PC-9 (cell line): ENCODE measurements around the gene RNF223. TPM values are rescaled to one million over a fixed set of nuclear protein-coding genes. Genes with fewer than 3 reads are reported as not detected.

ENCODE experiments used
- BruUV-seq: library from RNA; stranded (reverse); fragments of 400-500 nt; replicated peaks from 2 replicates; lab custom pipeline; 2021; lab: Mats Ljungman, UMichigan
- CTCF ChIA-PET: fragments of 300-600 bp; sonication (Branson Sonifier 250); formaldehyde crosslinking; loops from one replicate; lab custom pipeline; 2022; ENCODE audit warnings: antibody characterized with exemption; lab: Charles Lee
- POLR2A ChIA-PET: fragments of 300-600 bp; sonication (Branson Sonifier 250); formaldehyde crosslinking; loops from one replicate; lab custom pipeline; 2022; ENCODE audit warnings: antibody characterized with exemption; ENCODE audit not compliant: unreplicated experiment; lab: Charles Lee
- DNase-seq, 2 experiments: peaks; one replicate each; pipeline versions ENCODE4 v3.0.0 to v3.0.0-alpha.2; 2015 to 2022; ENCODE audit warnings: mixed read lengths in 1 of 2
- H2AFZ ChIP-seq: fragments of 200-600 bp; sonication (generic); 2 replicates; pipeline ENCODE4 v1.8.1; 2017; ENCODE audit warnings: antibody characterized with exemption
- H3F3A ChIP-seq: fragments of 200-600 bp; sonication (generic); 2 replicates; pipeline ENCODE4 v1.8.1; 2017; ENCODE audit warnings: antibody characterized with exemption, mild to moderate bottlenecking, low read depth; ENCODE audit not compliant: insufficient read depth
- H3K27ac ChIP-seq: fragments of 200-600 bp; sonication (generic); 2 replicates; pipeline ENCODE4 v1.6.1; 2016; ENCODE audit warnings: mixed run types
- H3K27me3 ChIP-seq: fragments of 200-600 bp; sonication (generic); 2 replicates; pipeline ENCODE4 v1.6.1; 2016; ENCODE audit warnings: low read depth, mixed run types; ENCODE audit not compliant: insufficient read depth
- H3K36me3 ChIP-seq: fragments of 200-600 bp; sonication (generic); 2 replicates; pipeline ENCODE4 v1.6.1; 2016; ENCODE audit warnings: low read depth, mixed run types
- H3K4me1 ChIP-seq: fragments of 200-600 bp; sonication (generic); replicated peaks from 2 replicates; pipeline ENCODE4 v1.6.1; 2016; ENCODE audit warnings: mixed run types; ENCODE audit not compliant: insufficient read depth
- H3K4me2 ChIP-seq: fragments of 200-600 bp; sonication (generic); 2 replicates; pipeline ENCODE4 v1.6.1; 2017; ENCODE audit warnings: mixed run types
- H3K4me3 ChIP-seq: fragments of 200-600 bp; sonication (generic); 2 replicates; pipeline ENCODE4 v1.6.1; 2016; ENCODE audit warnings: mixed run types
- H3K79me2 ChIP-seq: fragments of 200-600 bp; sonication (generic); 2 replicates; pipeline ENCODE4 v1.6.1; 2017; ENCODE audit warnings: low read depth, mixed run types
- H3K9me2 ChIP-seq: fragments of 200-600 bp; sonication (generic); 2 replicates; pipeline ENCODE4 v1.8.1; 2017; ENCODE audit warnings: mild to moderate bottlenecking; ENCODE audit not compliant: insufficient read depth
- H3K9me3 ChIP-seq: fragments of 200-600 bp; sonication (generic); 2 replicates; pipeline ENCODE4 v1.8.1; 2016; ENCODE audit warnings: low read depth; ENCODE audit not compliant: insufficient read depth
- H4K20me1 ChIP-seq: fragments of 200-600 bp; sonication (generic); 2 replicates; pipeline ENCODE4 v1.8.1; 2017; ENCODE audit not compliant: insufficient read depth
- EZH2 ChIP-seq: fragments of 200-600 bp; sonication (generic); IDR thresholded peaks from 2 replicates; pipeline ENCODE4 v1.8.0; 2017; ENCODE audit warnings: antibody characterized with exemption, low read depth
- intact Hi-C: fragments of 100-400 bp; cut with micrococcal nuclease; formaldehyde crosslinking; loops from one replicate; pipeline ENCODE4 v1.10.0; 2022; ENCODE audit not compliant: unreplicated experiment
- total RNA-seq: library from RNA; stranded (reverse); gene quantifications from 2 replicates; pipeline ENCODE4 v1.2.3, GENCODE V29; 2021
- TF ChIP-seq, protein P1 (sequence below): fragments of 200-600 bp; sonication (generic); conservative IDR thresholded peaks from 2 replicates; pipeline ENCODE4 v1.6.1; 2017; ENCODE audit warnings: mixed run types, antibody characterized with exemption, mild to moderate bottlenecking, moderate library complexity

RNF223 gene
- total RNA-seq, 1 experiment from 2014 or later, result 3.6 TPM

GRCh38 chr1:1088801-1089680 lies 14.9 kb upstream of the RNF223 start:
- no TSS peak for BruUV-seq
- H4K20me1 ChIP-seq, result no peaks in the 10 kb centered on the region
- H3K4me1 ChIP-seq, result no peaks in the 10 kb centered on the region
- CTCF ChIA-PET, result no interaction called here
- H3K4me3 ChIP-seq, result no peak overlapping the region
- H2AFZ ChIP-seq, result no peak overlapping the region
- no peaks in the 10 kb centered on the region for H3K9me2 ChIP-seq
- H3K27me3 ChIP-seq, result no peaks in the 10 kb centered on the region
- intact Hi-C loops, result no loop called here
- POLR2A ChIA-PET, result no interaction called here
- peaks cover 10% of the 10 kb centered on the region; the same call in 1 of the 2 replicates for H3F3A ChIP-seq
- H3K4me2 ChIP-seq, result no peak overlapping the region
- TF ChIP-seq, protein P1, sequence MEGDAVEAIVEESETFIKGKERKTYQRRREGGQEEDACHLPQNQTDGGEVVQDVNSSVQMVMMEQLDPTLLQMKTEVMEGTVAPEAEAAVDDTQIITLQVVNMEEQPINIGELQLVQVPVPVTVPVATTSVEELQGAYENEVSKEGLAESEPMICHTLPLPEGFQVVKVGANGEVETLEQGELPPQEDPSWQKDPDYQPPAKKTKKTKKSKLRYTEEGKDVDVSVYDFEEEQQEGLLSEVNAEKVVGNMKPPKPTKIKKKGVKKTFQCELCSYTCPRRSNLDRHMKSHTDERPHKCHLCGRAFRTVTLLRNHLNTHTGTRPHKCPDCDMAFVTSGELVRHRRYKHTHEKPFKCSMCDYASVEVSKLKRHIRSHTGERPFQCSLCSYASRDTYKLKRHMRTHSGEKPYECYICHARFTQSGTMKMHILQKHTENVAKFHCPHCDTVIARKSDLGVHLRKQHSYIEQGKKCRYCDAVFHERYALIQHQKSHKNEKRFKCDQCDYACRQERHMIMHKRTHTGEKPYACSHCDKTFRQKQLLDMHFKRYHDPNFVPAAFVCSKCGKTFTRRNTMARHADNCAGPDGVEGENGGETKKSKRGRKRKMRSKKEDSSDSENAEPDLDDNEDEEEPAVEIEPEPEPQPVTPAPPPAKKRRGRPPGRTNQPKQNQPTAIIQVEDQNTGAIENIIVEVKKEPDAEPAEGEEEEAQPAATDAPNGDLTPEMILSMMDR, result no peak
- no peak for TF ChIP-seq EZH2
- no peaks in the 10 kb centered on the region for H3K36me3 ChIP-seq
- no peaks in the 10 kb centered on the region for H3K9me3 ChIP-seq
- no peak for DNase-seq
- no peaks in the 10 kb centered on the region for H3K79me2 ChIP-seq
- H3K27ac ChIP-seq, result no peak overlapping the region

DNA sequence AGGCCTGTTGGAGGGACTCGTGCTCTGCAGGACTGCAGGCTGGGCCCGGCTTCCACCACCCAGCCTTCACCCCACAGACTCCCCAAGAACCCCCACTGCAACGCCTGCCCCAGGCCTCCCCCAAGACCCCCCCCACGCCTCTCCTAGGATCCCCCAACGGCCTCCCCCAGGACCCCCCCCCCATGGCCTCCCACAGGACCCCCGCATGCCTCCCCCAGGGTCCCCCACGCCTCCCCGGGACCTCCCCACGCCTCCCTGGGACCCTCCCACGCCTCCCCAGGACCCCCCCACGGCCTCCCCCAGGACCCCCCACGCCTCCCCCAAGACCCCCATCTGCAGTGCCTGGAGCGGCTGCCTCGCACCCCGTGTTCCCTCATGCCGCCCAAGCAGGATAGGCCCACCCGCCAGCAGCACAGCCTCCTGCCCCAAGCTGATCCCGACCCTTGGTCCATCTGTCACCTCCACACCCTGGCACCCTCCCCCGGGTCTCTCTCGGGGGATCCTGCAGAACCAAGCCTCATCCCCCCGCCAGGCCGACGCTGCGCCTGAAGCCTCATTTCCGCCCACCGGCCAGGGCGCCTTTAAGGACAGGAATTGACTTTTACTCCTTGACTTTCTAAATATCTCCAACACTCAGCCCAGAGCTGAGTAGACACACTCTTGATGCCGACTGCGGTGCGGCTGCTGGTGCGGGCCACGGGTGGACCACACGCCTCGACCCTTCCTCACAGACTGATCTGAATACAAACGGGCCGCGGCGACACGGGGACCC lies 14.1 kb upstream of the RNF223 start:
- no peaks in the 10 kb centered on the region for H4K20me1 ChIP-seq
- TF ChIP-seq, protein P1, result no peak
- no peak for TF ChIP-seq EZH2
- no peak overlapping the region for H3K4me3 ChIP-seq
- no peaks in the 10 kb centered on the region for H3K79me2 ChIP-seq
- no peaks in the 10 kb centered on the region for H3K4me1 ChIP-seq
- H3K27ac ChIP-seq, result no peak overlapping the region
- peaks cover 9% of the 10 kb centered on the region; the same call in 1 of the 2 replicates for H3F3A ChIP-seq
- intact Hi-C loops, result no loop called here
- DNase-seq, result no peak
- no peak overlapping the region for H3K4me2 ChIP-seq
- no peaks in the 10 kb centered on the region for H3K9me2 ChIP-seq
- H3K27me3 ChIP-seq, result no peaks in the 10 kb centered on the region
- no peaks in the 10 kb centered on the region for H3K9me3 ChIP-seq
- no TSS peak for BruUV-seq
- POLR2A ChIA-PET, result no interaction called here
- CTCF ChIA-PET, result no interaction called here
- H2AFZ ChIP-seq, result no peak overlapping the region
- H3K36me3 ChIP-seq, result no peaks in the 10 kb centered on the region

- TF ChIP-seq, protein P1, result no peak
- TF ChIP-seq EZH2, result no peak
- no peak overlapping the region for H2AFZ ChIP-seq
- ChIA-PET CTCF (no interaction called here), POLR2A (no interaction called here)
- no peaks in the 10 kb centered on the region for H3K36me3 ChIP-seq
- intact Hi-C loops, result no loop called here
- no peak overlapping the region for H3K4me3 ChIP-seq
- H3K27ac ChIP-seq, result no peak overlapping the region
- no peak overlapping the region for H3K4me2 ChIP-seq
- peaks cover 5% of the 10 kb centered on the region; the same call in 1 of the 2 replicates for H3F3A ChIP-seq
- H3K4me1 ChIP-seq, result no peaks in the 10 kb centered on the region
- no peak for DNase-seq
- no peaks in the 10 kb centered on the region for H3K79me2 ChIP-seq
- H3K9me3 ChIP-seq, result no peaks in the 10 kb centered on the region
- BruUV-seq, result no TSS peak
- no peaks in the 10 kb centered on the region for H3K9me2 ChIP-seq
- H3K27me3 ChIP-seq, result no peaks in the 10 kb centered on the region
- no peaks in the 10 kb centered on the region for H4K20me1 ChIP-seq
These were observed 13.4 kb upstream of the RNF223 start for GRCh38 chr1:1087351-1088028.
